DND-41 (cell line): ENCODE data around the gene ANKLE1.
A peak's percentile ranks its signal among the peaks of the same experiment; 100 is the strongest.

ENCODE experiments used
- ATAC-seq: fragments of 200-7000 bp; cut with Tn5 transposase; 3 replicates; pipeline ENCODE4 v1.9.1; 2021; ENCODE audit warnings: low read depth; ENCODE audit not compliant: insufficient read depth
- DNase-seq: peaks from one replicate; pipeline ENCODE4 v3.0.0-alpha.2; 2020
- H2AFZ ChIP-seq: 2 replicates; pipeline ENCODE4 v1.6.0; 2012; ENCODE audit warnings: low read depth, low read length
- H3K27ac ChIP-seq: 2 replicates; pipeline ENCODE4 v1.5.1; 2012; ENCODE audit warnings: low read length, inconsistent platforms
- H3K27me3 ChIP-seq: fragments of 200-600 bp; sonication (generic); 2 replicates; pipeline ENCODE4 v1.6.0; 2012; ENCODE audit warnings: low read length, mild to moderate bottlenecking, inconsistent platforms; ENCODE audit not compliant: insufficient read depth, poor library complexity
- H3K36me3 ChIP-seq: 2 replicates; pipeline ENCODE4 v1.5.1; 2012; ENCODE audit warnings: low read length, inconsistent platforms; ENCODE audit not compliant: insufficient read depth
- H3K4me1 ChIP-seq: 2 replicates; pipeline ENCODE4 v1.5.1; 2012; ENCODE audit warnings: mild to moderate bottlenecking, low read length; ENCODE audit not compliant: insufficient read depth
- H3K4me2 ChIP-seq: 2 replicates; pipeline ENCODE4 v1.6.0; 2012; ENCODE audit warnings: mild to moderate bottlenecking, moderate library complexity, low read length, inconsistent platforms; ENCODE audit not compliant: insufficient read depth
- H3K4me3 ChIP-seq, 2 experiments: fragments of 200-600 bp in 1 of 2; shearing (Covaris generic) in 1 of 2; 2 replicates each; pipeline ENCODE4 v1.5.1; 2012 to 2016; ENCODE audit warnings: inconsistent platforms in 2 of 2, low read length in 2 of 2, mild to moderate bottlenecking in 2 of 2, low read depth in 1 of 2, moderate library complexity in 1 of 2
- H3K79me2 ChIP-seq: 2 replicates; pipeline ENCODE4 v1.6.0; 2012; ENCODE audit warnings: low read length, inconsistent platforms; ENCODE audit not compliant: insufficient read depth
- H3K9ac ChIP-seq: 2 replicates; pipeline ENCODE4 v1.6.0; 2012; ENCODE audit warnings: low read depth, mild to moderate bottlenecking, inconsistent platforms, low read length, moderate library complexity
- H3K9me3 ChIP-seq: 2 replicates; pipeline ENCODE4 v1.5.1; 2012; ENCODE audit warnings: low read length, moderate library complexity, mild to moderate bottlenecking, inconsistent platforms; ENCODE audit not compliant: insufficient read depth, severe bottlenecking
- H4K20me1 ChIP-seq: 2 replicates; pipeline ENCODE4 v1.6.0; 2012; ENCODE audit warnings: low read length; ENCODE audit not compliant: insufficient read depth
- CTCF ChIP-seq: IDR thresholded peaks from 2 replicates; pipeline ENCODE4 v1.5.1; 2012; ENCODE audit warnings: borderline replicate concordance, low read length, moderate library complexity, mild to moderate bottlenecking; ENCODE audit not compliant: poor library complexity, severe bottlenecking; ENCODE audit errors: extremely low read depth
- EZH2 ChIP-seq: IDR thresholded peaks from 3 replicates; pipeline ENCODE4 v1.6.1; 2012; ENCODE audit warnings: borderline replicate concordance, low read depth, mild to moderate bottlenecking, moderate library complexity, low read length, inconsistent platforms; ENCODE audit not compliant: severe bottlenecking

ANKLE1 gene

GRCh38 chr19:17279436-17279835 is 2.3 kb upstream of the ANKLE1 start:
- H3K27me3 ChIP-seq = no peaks in the 10 kb centered on the region
- peaks cover 37% of the 10 kb centered on the region for H3K36me3 ChIP-seq
- H3K4me3 ChIP-seq = no peak overlapping the region
- H3K9me3 ChIP-seq = no peaks in the 10 kb centered on the region
- ATAC-seq (no peak), DNase-seq (no peak)
- H3K9ac ChIP-seq = no peak overlapping the region
- H3K4me1 ChIP-seq = no peaks in the 10 kb centered on the region
- H4K20me1 ChIP-seq = peaks cover 7% of the 10 kb centered on the region; the same call in 1 of the 2 replicates
- no peak overlapping the region for H3K4me2 ChIP-seq
- no peaks in the 10 kb centered on the region for H3K79me2 ChIP-seq
- H2AFZ ChIP-seq = no peak overlapping the region
- no peak overlapping the region for H3K27ac ChIP-seq
- TF ChIP-seq CTCF = no peak
- TF ChIP-seq EZH2 = no peak

- DNase-seq (peak; percentile 66), ATAC-seq (peak; percentile 92)
- no peaks in the 10 kb centered on the region for H3K9me3 ChIP-seq
- no peak overlapping the region for H3K9ac ChIP-seq
- peaks cover 7% of the 10 kb centered on the region; the same call in 1 of the 2 replicates for H4K20me1 ChIP-seq
- no peak overlapping the region for H3K4me2 ChIP-seq
- TF ChIP-seq CTCF (peak; percentile 90), EZH2 (no peak)
- no peaks in the 10 kb centered on the region for H3K27me3 ChIP-seq
- H2AFZ ChIP-seq = no peak overlapping the region
- no peaks in the 10 kb centered on the region for H3K79me2 ChIP-seq
- H3K4me1 ChIP-seq = no peaks in the 10 kb centered on the region
- H3K36me3 ChIP-seq = peaks cover 8% of the 10 kb centered on the region
- H3K4me3 ChIP-seq = no peak overlapping the region
- H3K27ac ChIP-seq = no peak overlapping the region
These were observed 906 bp downstream of the ANKLE1 start for GRCh38 chr19:17282488-17283125.

DNA sequence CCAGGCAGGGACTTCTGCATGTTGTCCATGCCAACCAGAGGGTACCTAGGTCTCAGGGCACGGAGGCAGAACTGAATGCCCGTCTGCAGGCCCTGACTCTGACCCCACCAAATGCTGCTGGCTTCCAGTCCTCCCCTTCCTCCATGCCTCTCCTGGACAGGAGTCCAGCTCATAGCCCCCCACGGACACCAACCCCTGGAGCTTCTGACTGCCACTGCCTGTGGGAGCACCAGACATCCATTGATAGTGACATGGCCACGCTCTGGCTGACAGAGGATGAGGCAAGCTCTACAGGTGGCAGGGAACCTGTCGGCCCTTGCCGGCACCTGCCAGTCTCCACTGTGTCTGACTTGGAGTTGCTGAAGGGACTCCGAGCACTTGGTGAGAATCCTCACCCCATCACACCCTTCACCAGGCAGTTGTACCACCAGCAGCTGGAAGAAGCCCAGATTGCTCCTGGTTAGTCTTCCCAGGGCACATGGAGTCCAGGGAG is 1.8 kb downstream of the ANKLE1 start:
- Histone ChIP-seq H3K4me2 (no peak overlapping the region), H2AFZ (no peak overlapping the region), H3K27ac (no peak overlapping the region), H3K36me3 (peaks cover 5% of the 10 kb centered on the region; the same call in 1 of the 2 replicates), H3K79me2 (no peaks in the 10 kb centered on the region), H3K4me3 (no peak overlapping the region), H3K4me1 (no peaks in the 10 kb centered on the region), H3K9me3 (no peaks in the 10 kb centered on the region), H3K9ac (no peak overlapping the region), H3K27me3 (no peaks in the 10 kb centered on the region), H4K20me1 (peaks cover 7% of the 10 kb centered on the region; the same call in 1 of the 2 replicates)
- TF ChIP-seq EZH2 (no peak), CTCF (no peak)
- DNase-seq (no peak), ATAC-seq (no peak)
